Measurements from ENCODE around the gene PYDC1. TPM values are rescaled to one million over a fixed set of nuclear protein-coding genes. Genes with fewer than 3 reads are reported as not detected.
A peak's percentile ranks its signal among the peaks of the same experiment; 100 is the strongest.

The PYDC1 gene
- polyA plus RNA-seq, 2 of the 4 experiments (the other 2 are of a cell fraction), result not detected

- POLR2A ChIA-PET, result no interaction called here
- H3K27ac ChIP-seq, result no peak overlapping the region
- CTCF ChIA-PET, result no interaction called here
- no peak for FAIRE-seq
- H3K4me1 ChIP-seq, result no peaks in the 10 kb centered on the region
- no peak overlapping the region for H3K4me3 ChIP-seq
- no peak overlapping the region for H3K4me2 ChIP-seq
- ATAC-seq, result no peak
- TF ChIP-seq KDM5A (IDR thresholded peaks at IDR 0.05) (no peak), CHD4 (IDR thresholded peaks at IDR 0.05; ENCODE audit: borderline replicate concordance) (no peak), E2F6 (IDR thresholded peaks at IDR 0.05; ENCODE audit: borderline replicate concordance, low read depth) (no peak), BCL3 (IDR thresholded peaks at IDR 0.05) (no peak)
- TF ChIP-seq, protein P1, sequence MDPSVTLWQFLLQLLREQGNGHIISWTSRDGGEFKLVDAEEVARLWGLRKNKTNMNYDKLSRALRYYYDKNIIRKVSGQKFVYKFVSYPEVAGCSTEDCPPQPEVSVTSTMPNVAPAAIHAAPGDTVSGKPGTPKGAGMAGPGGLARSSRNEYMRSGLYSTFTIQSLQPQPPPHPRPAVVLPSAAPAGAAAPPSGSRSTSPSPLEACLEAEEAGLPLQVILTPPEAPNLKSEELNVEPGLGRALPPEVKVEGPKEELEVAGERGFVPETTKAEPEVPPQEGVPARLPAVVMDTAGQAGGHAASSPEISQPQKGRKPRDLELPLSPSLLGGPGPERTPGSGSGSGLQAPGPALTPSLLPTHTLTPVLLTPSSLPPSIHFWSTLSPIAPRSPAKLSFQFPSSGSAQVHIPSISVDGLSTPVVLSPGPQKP (IDR thresholded peaks at IDR 0.05; ENCODE audit: low read depth, low read length), result no peak
- no peaks in the 10 kb centered on the region for H3K9me3 ChIP-seq
- DNase-seq (ENCODE audit: low read depth in 1 of 2, low spot score in 1 of 2), result no peak
- 52% methylated on average over 3 of the region's 5 CpGs for WGBS (ENCODE audit: missing lambda C conversion rate)
Measured at GRCh38 chr16:31223044-31223443, 6.1 kb upstream of the PYDC1 start.

- WGBS (ENCODE audit: missing lambda C conversion rate), result 70% methylated on average over 12 of the region's 12 CpGs
- no peaks in the 10 kb centered on the region for H3K4me1 ChIP-seq
- H3K9me3 ChIP-seq, result no peaks in the 10 kb centered on the region
- no peak for DNase-seq (ENCODE audit: low read depth in 1 of 2, low spot score in 1 of 2)
- ChIA-PET CTCF (no interaction called here), POLR2A (no interaction called here)
- ATAC-seq, result peak in 1 of 2 experiments; percentile 23; a peak in 2 of 6 replicates
- H3K4me3 ChIP-seq, result no peak overlapping the region
- H3K4me2 ChIP-seq, result no peak overlapping the region
- no peak for FAIRE-seq
- no peak overlapping the region for H3K27ac ChIP-seq
- TF ChIP-seq FOSB (CRISPR knock-in tag; IDR thresholded peaks at IDR 0.05), result no peak
- no peak for TF ChIP-seq SREBF2 (IDR thresholded peaks at IDR 0.05)
- TF ChIP-seq CEBPB (IDR thresholded peaks at IDR 0.05), result no peak
- no peak for TF ChIP-seq REST (IDR thresholded peaks at IDR 0.05)
- no peak for TF ChIP-seq TP53 (CRISPR knock-in tag; IDR thresholded peaks at IDR 0.05)
- no peak for TF ChIP-seq RFX5 (IDR thresholded peaks at IDR 0.05)
- TF ChIP-seq NR3C1 (IDR thresholded peaks at IDR 0.05), result no peak
- TF ChIP-seq E2F6 (IDR thresholded peaks at IDR 0.05; ENCODE audit: borderline replicate concordance, low read depth), result no peak
- TF ChIP-seq MAZ (IDR thresholded peaks at IDR 0.05; ENCODE audit: borderline replicate concordance, low read depth, low read length), result no peak
- no peak for TF ChIP-seq CBX8 (IDR thresholded peaks at IDR 0.05)
- no peak for TF ChIP-seq CHD4 (IDR thresholded peaks at IDR 0.05; ENCODE audit: borderline replicate concordance)
- TF ChIP-seq KDM5A (IDR thresholded peaks at IDR 0.05), result no peak
- TF ChIP-seq RAD21 (conservative IDR thresholded peaks at IDR 0.05 in 1 of 2, IDR thresholded peaks at IDR 0.05 in 1 of 2), result no peak
- no peak for TF ChIP-seq POLR2A (IDR thresholded peaks at IDR 0.05; ENCODE audit: low read length)
- TF ChIP-seq FOSL2 (IDR thresholded peaks at IDR 0.05), result no peak
- no peak for TF ChIP-seq FOSL2 (CRISPR knock-in tag; IDR thresholded peaks at IDR 0.05)
- TF ChIP-seq HDAC2 (IDR thresholded peaks at IDR 0.05), result no peak
- TF ChIP-seq RARB (CRISPR knock-in tag; IDR thresholded peaks at IDR 0.05), result no peak
- no peak for TF ChIP-seq JUNB (IDR thresholded peaks at IDR 0.05)
- no peak for TF ChIP-seq ZFP36 (IDR thresholded peaks at IDR 0.05; ENCODE audit: borderline replicate concordance, partially characterized antibody)
- no peak for TF ChIP-seq EHMT2 (IDR thresholded peaks at IDR 0.05; ENCODE audit: low read depth)
Measured at GRCh38 chr16:31221357-31222160, 4.6 kb upstream of the PYDC1 start.
